HAP-1 (cell line): ENCODE data around the gene DLD.

Source experiments
- DNase-seq, 2 experiments: peaks; one replicate each; pipeline ENCODE4 v3.0.0-alpha.2; 2016 to 2020; ENCODE audit warnings: low spot score in 2 of 2
- H3K27me3 ChIP-seq: fragments of 250-450 bp; sonication (Bioruptor Pico); 2 replicates; pipeline ENCODE4 v1.5.1; 2020; ENCODE audit warnings: low read depth, mild to moderate bottlenecking, moderate library complexity
- H3K36me3 ChIP-seq: fragments of 250-450 bp; sonication (Bioruptor Pico); replicated peaks from 2 replicates; pipeline ENCODE4 v1.5.1; 2020; ENCODE audit warnings: mild to moderate bottlenecking
- H3K4me1 ChIP-seq: fragments of 250-450 bp; sonication (Bioruptor Pico); 2 replicates; pipeline ENCODE4 v1.5.1; 2020; ENCODE audit warnings: mild to moderate bottlenecking
- H3K4me3 ChIP-seq: fragments of 250-450 bp; sonication (Bioruptor Pico); 2 replicates; pipeline ENCODE4 v1.5.1; 2020; ENCODE audit warnings: mild to moderate bottlenecking, moderate library complexity
- H3K9me3 ChIP-seq: fragments of 250-450 bp; sonication (Bioruptor Pico); 2 replicates; pipeline ENCODE4 v1.5.1; 2020; ENCODE audit warnings: mild to moderate bottlenecking, moderate library complexity
- in situ Hi-C: fragments of 300-500 bp; cut with MboI; formaldehyde crosslinking; loops from 3 replicates; pipeline ENCODE4 v1.14.3; 2020; ENCODE audit warnings: low sequenced_read_pairs, inconsistent platforms, mixed read lengths

The DLD gene

GRCh38 chr7:107962817-107963216, 71.8 kb downstream of the DLD start:
- H3K36me3 ChIP-seq = peaks cover 62% of the 10 kb centered on the region

GRCh38 chr7:107964510-107964909, 73.5 kb downstream of the DLD start:
- H3K4me3 ChIP-seq = no peak overlapping the region
- H3K4me1 ChIP-seq = no peaks in the 10 kb centered on the region; the same call in 1 of the 2 replicates
- in situ Hi-C loops = no loop called here
- peaks cover 49% of the 10 kb centered on the region for H3K36me3 ChIP-seq
- H3K27me3 ChIP-seq = no peaks in the 10 kb centered on the region
- DNase-seq = no peak
- no peaks in the 10 kb centered on the region for H3K9me3 ChIP-seq

More at GRCh38 chr7:107962817-107963216, 71.8 kb downstream of the DLD start:
- DNase-seq = peak in 1 of 2 experiments; percentile 59
- Histone ChIP-seq H3K4me1 (peaks cover 4% of the 10 kb centered on the region), H3K9me3 (no peaks in the 10 kb centered on the region), H3K27me3 (no peaks in the 10 kb centered on the region), H3K4me3 (no peak overlapping the region)
- in situ Hi-C loops = no loop called here

- Histone ChIP-seq H3K27me3 (no peaks in the 10 kb centered on the region), H3K4me1 (no peaks in the 10 kb centered on the region), H3K4me3 (no peak overlapping the region), H3K9me3 (no peaks in the 10 kb centered on the region), H3K36me3 (peaks cover 31% of the 10 kb centered on the region)
- DNase-seq = no peak
- in situ Hi-C loops = no loop called here
Measured at GRCh38 chr7:107966711-107967110, 75.7 kb downstream of the DLD start.

- Histone ChIP-seq H3K27me3 (no peaks in the 10 kb centered on the region), H3K36me3 (peaks cover 30% of the 10 kb centered on the region), H3K4me3 (no peak overlapping the region), H3K9me3 (no peaks in the 10 kb centered on the region), H3K4me1 (no peaks in the 10 kb centered on the region)
- DNase-seq = no peak
- in situ Hi-C loops = no loop called here
Measured at GRCh38 chr7:107967420-107967819, 76.4 kb downstream of the DLD start.

GRCh38 chr7:107968449-107968848, 77.5 kb downstream of the DLD start:
- Histone ChIP-seq H3K36me3 (peaks cover 38% of the 10 kb centered on the region), H3K27me3 (no peaks in the 10 kb centered on the region), H3K4me3 (no peak overlapping the region), H3K9me3 (no peaks in the 10 kb centered on the region), H3K4me1 (no peaks in the 10 kb centered on the region)
- no peak for DNase-seq
- in situ Hi-C loops = no loop called here

- H3K27me3 ChIP-seq = no peaks in the 10 kb centered on the region
- in situ Hi-C loops = no loop called here
- no peaks in the 10 kb centered on the region for H3K4me1 ChIP-seq
- H3K36me3 ChIP-seq = peaks cover 37% of the 10 kb centered on the region
- H3K4me3 ChIP-seq = no peak overlapping the region
- H3K9me3 ChIP-seq = no peaks in the 10 kb centered on the region
- DNase-seq = no peak
Measured at GRCh38 chr7:107969856-107970255, 78.9 kb downstream of the DLD start.
